Measurements from ENCODE around the gene AAK1.

GRCh38 chr2:69494126-69494525, 149.4 kb downstream of the AAK1 start:
- no peak for TF ChIP-seq CTCF (conservative IDR thresholded peaks at IDR 0.05 in 1 of 2, IDR thresholded peaks at IDR 0.05 in 1 of 2; ENCODE audit: extremely low read depth in 1 of 2, insufficient read depth in 1 of 2, low read depth in 1 of 2, low read length in 2 of 2)
- no peak for TF ChIP-seq EZH2 (IDR thresholded peaks at IDR 0.05; ENCODE audit: borderline replicate concordance, low read length)
